ENCODE results near the gene NPAS2.

Gene NPAS2

DNA sequence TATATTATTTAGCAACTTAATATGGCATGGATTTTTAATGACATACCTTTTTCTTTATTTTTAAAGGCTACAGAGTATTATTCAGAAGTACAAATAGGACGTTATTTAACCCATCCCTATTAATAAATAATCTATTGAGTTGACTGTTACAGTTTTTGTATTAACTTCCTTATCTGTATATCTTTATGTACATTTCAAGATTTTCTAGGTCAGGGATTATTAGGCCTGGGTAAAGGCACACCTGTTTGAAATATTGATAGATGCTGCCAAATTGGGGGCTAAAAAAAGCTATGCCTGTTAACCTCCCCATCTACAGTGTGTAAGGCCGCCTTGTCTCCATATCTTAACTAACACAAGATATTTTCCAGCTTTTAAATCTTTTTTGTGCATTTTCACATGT lies 6.6 kb downstream of the NPAS2 start:
- TF ChIP-seq, protein P1, sequence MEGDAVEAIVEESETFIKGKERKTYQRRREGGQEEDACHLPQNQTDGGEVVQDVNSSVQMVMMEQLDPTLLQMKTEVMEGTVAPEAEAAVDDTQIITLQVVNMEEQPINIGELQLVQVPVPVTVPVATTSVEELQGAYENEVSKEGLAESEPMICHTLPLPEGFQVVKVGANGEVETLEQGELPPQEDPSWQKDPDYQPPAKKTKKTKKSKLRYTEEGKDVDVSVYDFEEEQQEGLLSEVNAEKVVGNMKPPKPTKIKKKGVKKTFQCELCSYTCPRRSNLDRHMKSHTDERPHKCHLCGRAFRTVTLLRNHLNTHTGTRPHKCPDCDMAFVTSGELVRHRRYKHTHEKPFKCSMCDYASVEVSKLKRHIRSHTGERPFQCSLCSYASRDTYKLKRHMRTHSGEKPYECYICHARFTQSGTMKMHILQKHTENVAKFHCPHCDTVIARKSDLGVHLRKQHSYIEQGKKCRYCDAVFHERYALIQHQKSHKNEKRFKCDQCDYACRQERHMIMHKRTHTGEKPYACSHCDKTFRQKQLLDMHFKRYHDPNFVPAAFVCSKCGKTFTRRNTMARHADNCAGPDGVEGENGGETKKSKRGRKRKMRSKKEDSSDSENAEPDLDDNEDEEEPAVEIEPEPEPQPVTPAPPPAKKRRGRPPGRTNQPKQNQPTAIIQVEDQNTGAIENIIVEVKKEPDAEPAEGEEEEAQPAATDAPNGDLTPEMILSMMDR (conservative IDR thresholded peaks at IDR 0.05; ENCODE audit: low read depth, low read length) = no peak
- no peak for DNase-seq (ENCODE audit: low read depth)
- H3K4me3 ChIP-seq (ENCODE audit: low read length) = no peak overlapping the region

DNA sequence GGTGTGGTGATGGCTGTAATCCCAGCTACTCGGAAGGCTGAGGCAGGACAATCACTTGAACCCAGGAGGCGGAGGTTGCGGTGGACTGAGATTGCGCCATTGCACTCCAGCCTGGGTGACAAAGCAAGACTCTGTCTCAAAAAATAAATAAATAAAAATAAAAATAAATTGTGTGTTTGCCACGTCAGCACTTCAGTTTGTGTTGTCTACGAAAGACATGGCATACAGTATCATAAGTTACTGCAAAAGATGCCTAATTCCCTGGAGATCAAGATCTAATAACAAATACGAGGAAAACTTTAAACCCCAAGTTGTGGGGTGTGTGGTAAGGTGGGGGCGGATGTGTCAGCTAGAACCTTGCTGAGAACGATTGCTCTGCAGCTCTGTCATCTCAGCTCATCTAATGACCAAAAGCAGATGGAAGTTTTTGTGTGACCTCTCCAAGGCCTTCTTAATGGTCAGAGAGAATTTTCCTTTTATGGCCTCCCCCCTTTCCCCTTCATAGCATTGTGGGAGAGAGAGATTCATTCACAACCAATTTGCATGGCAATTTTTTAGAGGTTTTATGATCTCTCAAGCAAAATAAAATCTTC lies 11.3 kb downstream of the NPAS2 start:
- no peak for DNase-seq (ENCODE audit: low read depth)
- TF ChIP-seq, protein P1 (conservative IDR thresholded peaks at IDR 0.05; ENCODE audit: low read depth, low read length) = no peak
- H3K4me3 ChIP-seq (ENCODE audit: low read length) = no peak overlapping the region

DNA sequence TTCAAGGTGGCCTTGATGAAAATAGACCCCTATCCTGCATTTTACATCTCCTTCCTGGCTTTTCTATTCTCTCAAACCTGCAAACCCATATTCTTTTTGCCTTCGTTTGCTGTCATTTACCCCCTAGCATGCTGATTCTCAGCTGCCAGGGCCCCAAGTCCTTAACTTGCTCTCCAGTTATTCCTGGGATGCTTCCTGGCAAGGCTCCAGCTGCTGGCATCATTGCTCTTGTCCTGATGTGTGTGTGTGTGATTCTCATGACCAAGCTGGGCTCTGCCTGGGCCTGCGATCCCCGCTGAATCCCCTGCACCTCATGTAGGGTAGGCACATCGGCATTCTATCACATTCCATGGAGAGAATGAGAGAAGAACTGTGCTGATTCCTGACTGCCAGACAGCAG lies 11.9 kb downstream of the NPAS2 start:
- TF ChIP-seq, protein P1 (conservative IDR thresholded peaks at IDR 0.05; ENCODE audit: low read depth, low read length) = no peak
- H3K4me3 ChIP-seq (ENCODE audit: low read length) = no peak overlapping the region
- DNase-seq (ENCODE audit: low read depth) = no peak

DNA sequence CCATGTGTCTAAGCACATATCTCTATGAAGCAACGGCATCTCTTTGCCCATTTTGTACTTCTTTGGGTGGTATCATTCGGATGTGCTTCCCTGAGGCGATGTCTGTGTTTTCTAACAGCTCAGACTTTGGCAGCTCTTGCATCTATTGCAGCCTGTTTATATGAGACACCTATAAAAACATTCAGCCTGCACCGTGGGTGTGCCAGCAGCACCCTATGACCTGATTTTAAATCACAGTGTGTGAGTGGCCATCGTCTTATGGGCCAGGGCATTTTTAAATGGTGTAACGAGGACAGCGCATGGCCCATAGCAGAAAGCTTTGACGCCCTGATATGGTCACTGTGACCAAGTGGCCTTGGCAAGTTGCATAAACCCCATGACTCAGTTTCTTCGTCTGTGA lies 12.9 kb downstream of the NPAS2 start:
- TF ChIP-seq, protein P1 (conservative IDR thresholded peaks at IDR 0.05; ENCODE audit: low read depth, low read length) = no peak
- no peak for DNase-seq (ENCODE audit: low read depth)
- no peak overlapping the region for H3K4me3 ChIP-seq (ENCODE audit: low read length)

DNA sequence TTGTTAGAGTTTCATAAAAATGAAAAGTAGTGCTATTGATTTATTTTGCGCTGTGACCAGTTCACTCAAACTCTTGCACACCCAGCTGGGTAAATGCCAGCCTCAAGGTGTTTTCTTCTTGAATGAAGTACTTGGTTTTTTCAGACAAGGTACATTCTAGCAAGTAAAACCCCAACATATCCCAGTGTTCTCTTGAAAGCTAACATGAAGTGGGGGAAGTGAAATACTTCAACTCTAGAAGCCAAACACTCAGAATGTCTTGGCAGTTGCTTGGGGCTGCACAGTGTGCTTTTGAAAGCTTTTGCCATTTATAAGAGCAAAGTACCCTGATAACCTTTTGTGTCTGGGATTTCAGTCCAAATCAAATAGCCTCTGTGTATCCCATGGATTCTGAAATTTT lies 13.4 kb downstream of the NPAS2 start:
- TF ChIP-seq, protein P1 (conservative IDR thresholded peaks at IDR 0.05; ENCODE audit: low read depth, low read length) = no peak
- H3K4me3 ChIP-seq (ENCODE audit: low read length) = no peak overlapping the region
- DNase-seq (ENCODE audit: low read depth) = no peak

DNA sequence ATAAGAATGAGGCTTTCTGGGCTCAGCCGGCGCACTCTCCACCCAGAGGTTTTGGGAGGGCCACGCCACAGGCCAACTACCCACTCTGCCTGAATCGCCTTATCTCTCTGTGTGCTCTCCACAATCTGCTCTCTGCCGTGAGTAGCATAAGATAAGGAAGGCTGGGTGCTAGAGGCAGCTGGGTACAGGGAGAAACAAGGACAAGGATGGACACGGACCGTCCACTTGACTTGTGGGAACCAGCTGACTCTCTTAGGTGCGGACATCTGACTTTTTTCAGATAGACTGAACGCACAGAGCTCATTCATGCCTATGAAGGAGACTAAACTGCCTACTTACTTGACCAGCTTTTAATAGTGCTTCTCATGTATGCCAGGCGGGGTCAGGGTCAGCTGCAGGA lies 14.3 kb downstream of the NPAS2 start:
- TF ChIP-seq, protein P1 (conservative IDR thresholded peaks at IDR 0.05; ENCODE audit: low read depth, low read length) = no peak
- no peak for DNase-seq (ENCODE audit: low read depth)

DNA sequence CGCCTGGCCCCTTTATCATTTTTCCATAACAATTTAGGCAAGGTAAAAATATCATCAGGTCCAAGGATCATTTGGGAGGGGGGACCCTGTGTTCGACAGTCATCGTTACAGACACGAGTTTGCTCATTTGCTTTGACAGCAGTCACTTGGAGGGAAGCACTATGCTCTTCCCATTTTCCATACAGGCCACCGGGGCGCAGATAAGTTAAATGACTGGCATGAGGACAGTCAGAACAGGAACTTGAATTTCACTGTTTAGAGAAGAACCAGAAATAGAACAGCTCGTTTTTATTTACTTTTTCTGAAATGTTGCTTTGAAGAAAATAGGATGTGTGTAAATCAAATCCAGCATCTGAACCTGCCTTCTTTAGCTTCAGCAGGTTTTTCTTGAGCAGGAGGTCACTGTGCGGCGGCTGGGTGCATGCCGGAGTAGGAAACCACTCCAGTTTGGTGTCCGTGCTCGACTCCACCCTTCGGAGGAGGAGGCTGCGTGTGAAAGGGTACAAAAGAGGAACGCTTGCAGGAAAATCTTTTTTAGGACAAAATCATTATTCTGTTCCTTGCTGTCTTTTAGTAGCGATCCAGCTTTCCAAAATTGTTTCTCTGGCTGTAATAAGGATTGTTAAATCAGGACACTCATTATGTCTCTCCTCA lies 15.2 kb downstream of the NPAS2 start:
- DNase-seq (ENCODE audit: low read depth) = no peak

More for the DNA sequence above, 14.3 kb downstream of the NPAS2 start:
- no peak overlapping the region for H3K4me3 ChIP-seq (ENCODE audit: low read length)

More for the DNA sequence above, 15.2 kb downstream of the NPAS2 start:
- TF ChIP-seq, protein P1 (conservative IDR thresholded peaks at IDR 0.05; ENCODE audit: low read depth, low read length) = no peak
- H3K4me3 ChIP-seq (ENCODE audit: low read length) = no peak overlapping the region

Data from retinal pigment epithelial cell (primary cell).